NCI-H524 treated with DMSO at 0.1 percent for 48 hours (cell line): ENCODE measurements around the gene UTS2.

Experiments used
- DNase-seq: peaks from one replicate; lab custom pipeline; 2025; lab: John Stamatoyannopoulos, UW

The UTS2 gene

GRCh38 chr1:7811476-7811875 is 41.4 kb downstream of the UTS2 start:
- no peak for DNase-seq

GRCh38 chr1:7810395-7810794 is 42.5 kb downstream of the UTS2 start:
- no peak for DNase-seq

- DNase-seq = no peak
These were observed 43.1 kb downstream of the UTS2 start for GRCh38 chr1:7809742-7810141.

- no peak for DNase-seq
These were observed 44.5 kb downstream of the UTS2 start for GRCh38 chr1:7808253-7808844.

- DNase-seq = no peak
These were observed 47.4 kb downstream of the UTS2 start for GRCh38 chr1:7805460-7805859.
